ES-I3 (cell line): Measurements from ENCODE around the gene GALE.
"Not testable (repeated sequence)": the region's sequence is repeated elsewhere in the genome, so short reads cannot be mapped to it uniquely, and the experiment has no call there.

Source experiments
- H3K36me3 ChIP-seq: 2 replicates; pipeline ENCODE4 v1.6.1; 2013; ENCODE audit warnings: mild to moderate bottlenecking, low read length, control low read depth, moderate library complexity; ENCODE audit not compliant: insufficient read depth
- H3K4me1 ChIP-seq: 2 replicates; pipeline ENCODE4 v1.6.1; 2013; ENCODE audit warnings: mild to moderate bottlenecking, control low read depth, low read length; ENCODE audit not compliant: insufficient read depth
- H3K9ac ChIP-seq: 2 replicates; pipeline ENCODE4 v1.6.1; 2013; ENCODE audit warnings: low read depth, mild to moderate bottlenecking, low read length, moderate library complexity
- H3K9me3 ChIP-seq: 2 replicates; pipeline ENCODE4 v1.6.1; 2013; ENCODE audit warnings: mild to moderate bottlenecking, low read length, moderate library complexity; ENCODE audit not compliant: control insufficient read depth, insufficient read depth

Gene GALE

DNA sequence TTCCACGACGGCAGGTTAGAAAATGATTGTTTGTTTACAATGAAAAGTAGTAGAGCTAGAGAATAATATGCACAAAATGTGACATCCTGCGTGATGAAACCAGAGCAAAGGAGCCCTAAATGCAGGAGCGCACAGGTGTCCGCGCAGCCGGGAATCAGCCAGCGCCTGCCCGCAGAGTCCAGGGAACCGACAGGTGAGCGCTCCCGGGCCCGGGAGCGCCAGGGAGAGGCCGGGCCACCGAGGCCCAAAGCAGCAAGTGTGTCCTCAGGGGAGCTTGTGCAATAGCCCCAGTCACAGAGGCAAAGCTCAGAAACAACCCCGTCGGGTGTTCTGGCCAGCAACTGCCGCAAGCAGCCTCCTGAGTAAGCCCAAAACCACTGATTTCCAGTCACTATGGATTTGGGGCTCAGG, 789 bp upstream of the GALE start:
- Histone ChIP-seq H3K4me1 (peaks cover 6% of the 10 kb centered on the region; the same call in 1 of the 2 replicates), H3K9ac (peak overlapping the region; percentile 89), H3K36me3 (no peaks in the 10 kb centered on the region; the same call in 1 of the 2 replicates), H3K9me3 (no peaks in the 10 kb centered on the region)

DNA sequence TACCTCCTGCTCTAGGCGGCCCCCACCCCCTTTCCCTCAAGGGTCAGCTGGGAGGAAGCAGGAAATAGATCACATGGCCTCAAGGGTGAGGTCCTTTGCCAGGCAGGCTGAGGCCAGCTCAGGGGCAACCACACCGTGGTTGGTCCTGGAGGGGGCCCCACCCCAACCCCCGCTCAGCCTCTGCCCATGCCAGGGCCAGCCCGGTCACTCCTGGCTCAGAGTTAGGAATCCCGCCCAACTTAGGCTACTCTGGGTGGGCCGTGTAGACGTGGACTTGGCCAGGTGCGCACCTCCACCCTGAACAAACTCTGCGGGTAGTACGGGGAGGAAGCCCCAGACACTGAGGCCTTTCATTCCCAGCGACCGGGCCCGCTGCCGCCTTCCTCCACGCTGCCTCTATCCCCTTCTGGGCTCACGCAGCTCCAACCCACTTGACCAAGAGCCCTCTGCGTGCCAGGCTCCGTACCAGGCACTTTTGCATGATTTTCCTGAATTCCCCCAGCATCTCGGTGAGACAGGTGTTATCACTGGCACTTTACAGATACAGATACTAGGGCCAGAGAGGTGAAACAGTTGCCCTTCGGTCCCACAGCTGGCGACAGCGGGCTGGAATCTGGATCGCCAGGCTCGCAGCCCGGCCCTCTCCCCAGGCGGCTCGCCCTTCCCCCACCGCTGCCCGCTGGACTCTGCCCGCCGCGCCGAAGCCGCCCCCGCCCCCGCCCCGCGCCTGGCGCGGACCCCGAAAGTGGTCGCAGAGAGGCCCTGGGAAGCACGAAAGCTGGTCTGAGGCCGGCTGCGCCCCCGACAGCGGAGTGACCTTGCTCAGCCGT, 769 bp downstream of the GALE start:
- Histone ChIP-seq H3K9ac (peak overlapping the region; percentile 89), H3K36me3 (peaks cover 3% of the 10 kb centered on the region), H3K4me1 (peaks cover 6% of the 10 kb centered on the region; the same call in 1 of the 2 replicates), H3K9me3 (no peaks in the 10 kb centered on the region)

DNA sequence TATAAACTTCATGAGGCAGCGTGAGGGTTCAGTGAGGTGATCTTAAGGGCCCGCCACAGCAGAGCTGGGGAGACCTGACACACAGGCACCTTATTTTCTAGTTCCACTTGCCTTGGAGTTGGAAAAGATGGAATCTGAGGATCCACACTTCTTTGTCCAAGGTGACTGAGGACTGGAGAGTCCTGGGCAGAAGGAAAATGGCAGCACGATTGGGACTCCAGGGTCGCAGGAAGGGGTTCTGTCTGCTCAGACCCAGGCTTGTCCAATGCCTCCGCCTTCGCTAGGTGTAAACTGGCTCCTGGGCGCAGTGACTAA, 1.3 kb downstream of the GALE start:
- no peaks in the 10 kb centered on the region for H3K9me3 ChIP-seq
- peaks cover 3% of the 10 kb centered on the region for H3K36me3 ChIP-seq
- peaks cover 6% of the 10 kb centered on the region; the same call in 1 of the 2 replicates for H3K4me1 ChIP-seq
- peak overlapping the region; percentile 89 for H3K9ac ChIP-seq

DNA sequence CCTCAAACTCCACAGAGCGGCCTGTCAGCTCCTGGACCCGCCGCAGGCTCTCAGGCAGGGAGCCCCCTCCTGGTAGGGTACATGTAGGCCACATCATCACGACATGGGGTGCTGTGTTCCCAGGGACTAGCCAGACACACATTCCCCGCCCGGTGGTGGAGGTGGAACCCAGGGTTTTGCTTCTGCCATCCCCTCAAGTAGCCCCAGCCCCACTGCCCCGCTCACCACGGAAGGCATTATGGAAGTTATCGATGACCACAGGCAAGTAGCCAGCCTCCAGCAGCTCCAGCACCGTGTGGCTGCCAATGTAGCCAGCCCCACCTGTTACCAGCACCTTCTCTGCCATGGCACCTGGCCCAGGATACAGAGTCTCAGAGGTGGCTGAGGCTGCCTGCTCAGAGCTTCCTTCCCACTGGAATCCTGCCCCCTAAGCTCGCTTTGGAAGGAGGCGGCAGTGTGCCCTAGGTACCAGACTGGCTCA, 1.9 kb downstream of the GALE start:
- peaks cover 3% of the 10 kb centered on the region for H3K36me3 ChIP-seq
- peaks cover 6% of the 10 kb centered on the region; the same call in 1 of the 2 replicates for H3K4me1 ChIP-seq
- H3K9ac ChIP-seq = peak overlapping the region; percentile 89; the same call in 1 of the 2 replicates

DNA sequence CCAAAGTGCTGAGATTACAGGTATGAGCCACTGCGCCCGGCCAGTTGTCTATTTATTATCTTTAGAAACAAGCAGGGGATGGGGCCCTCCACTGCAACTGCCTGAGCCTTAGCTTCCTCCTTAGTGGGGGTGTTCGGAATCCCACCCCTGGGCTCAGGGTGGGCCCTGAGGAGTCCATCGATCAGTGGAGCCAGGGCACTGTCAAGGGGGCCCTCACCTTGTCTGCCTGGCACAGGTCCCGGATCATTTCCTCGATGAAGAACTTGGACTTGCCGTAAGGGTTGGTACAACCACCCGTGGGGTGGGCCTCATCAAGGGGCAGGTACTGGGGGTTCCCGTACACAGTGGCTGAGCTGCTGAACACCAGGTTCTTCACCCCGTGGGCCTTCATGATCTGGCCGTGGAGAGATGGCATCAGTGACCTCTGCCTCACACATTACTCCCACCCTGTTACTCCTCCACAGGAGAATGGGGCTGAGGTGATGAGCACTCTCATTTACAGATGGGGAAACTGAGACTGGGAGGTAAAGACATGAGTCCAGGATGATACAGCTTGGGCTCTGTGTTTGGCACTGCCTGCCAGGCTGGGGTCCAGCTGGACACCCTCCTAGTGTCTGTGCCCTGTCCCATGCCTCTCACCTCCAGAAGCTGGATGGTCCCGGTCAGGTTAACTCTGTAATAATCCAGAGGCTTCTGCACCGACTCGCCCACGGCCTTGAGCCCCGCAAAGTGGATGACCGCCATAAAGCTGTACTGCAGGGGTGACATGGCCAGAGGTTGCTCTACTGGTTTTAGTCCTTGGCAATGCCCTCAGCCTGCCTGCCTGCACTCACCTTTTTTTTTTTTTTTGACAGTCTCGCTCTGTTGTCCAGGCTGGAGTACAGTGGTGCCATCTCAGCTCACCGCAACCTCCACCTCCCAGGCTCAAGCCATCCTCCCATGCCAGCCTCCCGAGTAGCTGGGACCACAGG, 2.8 kb downstream of the GALE start:
- Histone ChIP-seq H3K36me3 (peaks cover 3% of the 10 kb centered on the region), H3K4me1 (peaks cover 6% of the 10 kb centered on the region; the same call in 1 of the 2 replicates), H3K9me3 (no peaks in the 10 kb centered on the region), H3K9ac (no peak overlapping the region)

More for the DNA sequence above, 1.9 kb downstream of the GALE start:
- H3K9me3 ChIP-seq = no peaks in the 10 kb centered on the region

DNA sequence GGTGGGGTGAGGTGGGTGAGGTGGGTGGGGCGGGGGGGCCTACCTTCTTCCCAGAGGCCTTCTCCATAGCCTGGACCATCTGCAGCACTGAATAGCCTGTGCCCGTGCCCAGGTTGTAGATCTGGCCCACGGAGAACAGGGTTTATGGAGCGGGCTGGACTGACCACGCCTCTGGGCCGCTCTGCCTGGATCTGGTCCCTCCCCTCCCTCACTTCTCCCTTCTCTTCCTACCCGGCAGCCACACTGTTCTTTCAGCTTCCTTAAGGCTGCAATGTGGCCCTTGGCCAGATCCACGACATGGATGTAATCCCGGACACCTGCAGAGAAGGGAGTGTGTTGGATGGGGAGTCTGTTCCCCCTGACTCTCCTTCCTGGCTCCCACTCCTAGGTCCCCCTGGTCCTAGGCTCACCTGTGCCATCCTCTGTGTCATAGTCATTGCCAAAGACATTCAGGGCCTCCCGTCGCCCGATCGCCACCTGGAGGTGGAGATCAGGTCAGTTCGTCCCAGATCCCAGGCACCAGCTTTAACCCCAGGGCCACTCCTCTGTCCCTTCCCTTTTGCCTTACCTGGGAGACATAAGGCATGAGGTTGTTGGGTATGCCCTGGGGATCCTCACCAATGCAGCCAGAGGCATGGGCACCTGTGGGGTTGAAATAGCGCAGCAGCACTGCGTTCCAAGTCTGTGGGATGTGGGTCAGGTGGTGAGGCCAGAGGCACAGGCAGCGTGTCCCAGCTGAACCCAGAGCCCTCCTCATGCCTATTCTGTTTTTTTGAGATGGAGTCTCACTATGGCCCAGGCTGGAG, 3.9 kb downstream of the GALE start:
- Histone ChIP-seq H3K9ac (no peak overlapping the region), H3K36me3 (peaks cover 3% of the 10 kb centered on the region), H3K4me1 (peaks cover 6% of the 10 kb centered on the region; the same call in 1 of the 2 replicates), H3K9me3 (no peaks in the 10 kb centered on the region)

DNA sequence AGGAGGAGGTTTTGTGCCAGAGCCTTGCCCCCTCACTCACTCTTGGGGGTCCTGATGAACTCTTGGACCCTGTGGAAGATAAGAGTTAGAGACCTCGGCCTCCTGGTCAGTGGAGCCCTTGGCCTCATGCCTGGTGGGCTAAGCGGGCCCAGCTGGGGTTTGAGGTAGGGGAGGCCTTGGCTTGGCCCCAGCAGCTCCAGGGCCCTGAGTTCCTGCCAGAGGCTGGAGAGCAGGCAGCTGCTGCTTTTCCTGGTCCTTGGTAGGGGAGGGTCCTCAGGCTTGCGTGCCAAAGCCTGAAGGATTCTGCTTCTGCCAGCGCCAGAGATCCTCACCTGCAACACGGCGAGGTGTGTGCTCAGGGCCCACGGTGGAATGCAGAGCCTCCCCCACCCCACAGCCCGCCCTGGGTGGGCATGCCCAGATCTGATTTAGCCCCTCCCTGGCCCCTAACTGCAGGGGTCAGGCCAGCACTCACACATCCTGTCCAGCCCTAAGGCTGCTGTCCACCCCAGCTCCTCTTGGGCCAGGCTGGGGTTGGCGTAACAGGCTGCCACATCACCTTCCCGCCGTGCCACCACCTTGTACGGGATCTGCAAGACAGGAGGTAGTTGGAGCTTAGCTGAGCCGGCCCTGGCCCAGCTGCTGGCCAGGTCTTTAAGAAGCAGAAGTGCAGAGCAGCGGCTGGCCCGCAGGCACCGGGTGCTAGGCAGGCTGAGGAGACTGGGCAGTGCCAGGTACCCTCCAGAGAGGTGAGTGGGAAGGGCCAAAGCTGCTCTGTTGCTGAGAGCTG, 4.7 kb downstream of the GALE start:
- H3K9ac ChIP-seq = no peak overlapping the region
- peaks cover 3% of the 10 kb centered on the region for H3K36me3 ChIP-seq
- H3K4me1 ChIP-seq = peaks cover 6% of the 10 kb centered on the region; the same call in 1 of the 2 replicates
- no peaks in the 10 kb centered on the region for H3K9me3 ChIP-seq

DNA sequence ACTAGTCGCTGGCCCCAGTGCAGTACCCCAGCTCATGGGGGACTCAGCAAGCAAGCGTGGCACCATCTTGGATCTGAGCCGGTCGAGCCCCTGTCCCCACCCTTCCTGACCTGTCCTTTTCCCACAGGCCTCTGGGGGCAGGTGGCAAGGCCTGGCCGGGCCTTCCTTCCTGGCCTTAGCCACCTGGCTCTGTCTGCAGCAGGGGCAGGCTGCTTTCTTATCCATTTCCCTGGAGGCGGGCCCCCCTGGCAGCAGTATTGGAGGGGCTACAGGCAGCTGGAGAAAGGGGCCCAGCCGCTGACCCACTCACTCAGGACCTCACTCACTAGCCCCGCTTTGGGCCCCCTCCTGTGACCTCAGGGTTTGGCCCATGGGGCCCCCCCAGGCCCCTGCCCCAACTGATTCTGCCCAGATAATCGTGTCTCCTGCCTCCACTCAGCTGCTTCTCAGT, 5.8 kb downstream of the GALE start:
- peaks cover 12% of the 10 kb centered on the region for H3K4me1 ChIP-seq
- not testable (repeated sequence) for H3K9me3 ChIP-seq, H3K9ac ChIP-seq, H3K36me3 ChIP-seq

DNA sequence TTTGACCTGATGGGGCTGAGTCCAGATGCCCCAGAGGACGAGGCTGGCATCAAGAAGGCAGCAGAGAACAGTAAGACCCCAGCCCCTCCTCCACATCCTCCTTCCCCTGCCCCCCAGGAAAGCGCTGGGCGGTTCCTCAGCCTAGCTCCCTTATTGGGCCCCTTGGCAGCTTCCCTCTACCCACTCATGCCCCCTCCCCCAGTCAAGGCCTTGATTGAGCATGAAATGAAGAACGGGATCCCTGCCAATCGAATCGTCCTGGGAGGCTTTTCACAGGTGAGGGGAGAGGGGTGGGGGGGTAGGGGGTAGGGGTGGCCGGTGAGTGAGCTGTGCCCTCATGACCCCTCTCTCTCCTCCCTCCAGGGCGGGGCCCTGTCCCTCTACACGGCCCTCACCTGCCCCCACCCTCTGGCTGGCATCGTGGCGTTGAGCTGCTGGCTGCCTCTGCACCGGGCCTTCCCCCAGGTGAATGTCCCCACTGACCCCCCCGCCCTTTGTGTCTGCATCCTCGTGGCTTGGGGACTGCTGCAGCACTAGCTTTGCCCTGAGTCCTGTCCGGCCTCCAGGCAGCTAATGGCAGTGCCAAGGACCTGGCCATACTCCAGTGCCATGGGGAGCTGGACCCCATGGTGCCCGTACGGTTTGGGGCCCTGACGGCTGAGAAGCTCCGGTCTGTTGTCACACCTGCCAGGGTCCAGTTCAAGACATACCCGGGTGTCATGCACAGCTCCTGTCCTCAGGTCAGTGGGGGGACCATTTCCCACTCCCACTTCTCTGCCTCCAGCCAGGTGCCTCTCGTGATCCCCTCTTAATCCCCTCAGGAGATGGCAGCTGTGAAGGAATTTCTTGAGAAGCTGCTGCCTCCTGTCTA, 6.5 kb downstream of the GALE start:
- peaks cover 3% of the 10 kb centered on the region for H3K36me3 ChIP-seq
- no peak overlapping the region for H3K9ac ChIP-seq
- peaks cover 12% of the 10 kb centered on the region for H3K4me1 ChIP-seq
- H3K9me3 ChIP-seq = no peaks in the 10 kb centered on the region

DNA sequence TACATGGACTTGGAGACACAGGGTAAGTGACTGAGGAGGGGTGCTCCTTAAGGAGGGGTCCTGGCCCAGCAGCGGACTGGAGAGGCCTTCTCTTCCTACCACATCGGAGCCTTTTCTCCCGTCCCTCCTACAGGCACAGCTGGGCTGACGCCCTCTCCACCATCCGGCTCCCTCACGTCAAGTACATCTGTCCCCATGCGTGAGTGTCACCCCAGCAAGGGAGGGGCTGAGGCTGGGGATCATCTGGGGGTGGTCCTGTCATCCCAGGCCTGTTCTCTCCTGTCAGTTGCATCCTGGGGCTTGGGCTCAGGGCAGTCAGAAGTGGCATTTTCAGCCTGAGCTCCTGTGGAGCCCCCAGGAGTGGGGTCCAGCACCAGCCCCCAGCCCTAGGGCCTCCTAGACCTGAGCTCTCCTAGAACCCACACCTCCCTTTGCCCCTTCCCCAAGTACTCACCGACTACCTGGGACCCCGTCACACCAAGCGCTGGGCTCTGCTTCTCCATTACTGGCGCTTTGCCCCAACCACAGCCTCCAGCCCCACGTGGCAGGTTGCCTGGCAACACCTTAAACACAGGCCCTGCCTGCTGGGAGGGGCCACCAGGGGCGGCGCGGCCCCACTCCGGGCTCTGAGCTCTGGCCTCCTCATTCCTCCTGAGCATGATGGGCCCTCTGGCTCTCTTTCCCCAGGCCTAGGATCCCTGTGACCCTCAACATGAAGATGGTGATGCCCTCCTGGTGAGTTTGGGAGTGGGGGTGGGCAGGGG, 7.4 kb downstream of the GALE start:
- H3K9me3 ChIP-seq = no peaks in the 10 kb centered on the region
- H3K36me3 ChIP-seq = peaks cover 3% of the 10 kb centered on the region
- H3K9ac ChIP-seq = no peak overlapping the region
- peaks cover 9% of the 10 kb centered on the region for H3K4me1 ChIP-seq

DNA sequence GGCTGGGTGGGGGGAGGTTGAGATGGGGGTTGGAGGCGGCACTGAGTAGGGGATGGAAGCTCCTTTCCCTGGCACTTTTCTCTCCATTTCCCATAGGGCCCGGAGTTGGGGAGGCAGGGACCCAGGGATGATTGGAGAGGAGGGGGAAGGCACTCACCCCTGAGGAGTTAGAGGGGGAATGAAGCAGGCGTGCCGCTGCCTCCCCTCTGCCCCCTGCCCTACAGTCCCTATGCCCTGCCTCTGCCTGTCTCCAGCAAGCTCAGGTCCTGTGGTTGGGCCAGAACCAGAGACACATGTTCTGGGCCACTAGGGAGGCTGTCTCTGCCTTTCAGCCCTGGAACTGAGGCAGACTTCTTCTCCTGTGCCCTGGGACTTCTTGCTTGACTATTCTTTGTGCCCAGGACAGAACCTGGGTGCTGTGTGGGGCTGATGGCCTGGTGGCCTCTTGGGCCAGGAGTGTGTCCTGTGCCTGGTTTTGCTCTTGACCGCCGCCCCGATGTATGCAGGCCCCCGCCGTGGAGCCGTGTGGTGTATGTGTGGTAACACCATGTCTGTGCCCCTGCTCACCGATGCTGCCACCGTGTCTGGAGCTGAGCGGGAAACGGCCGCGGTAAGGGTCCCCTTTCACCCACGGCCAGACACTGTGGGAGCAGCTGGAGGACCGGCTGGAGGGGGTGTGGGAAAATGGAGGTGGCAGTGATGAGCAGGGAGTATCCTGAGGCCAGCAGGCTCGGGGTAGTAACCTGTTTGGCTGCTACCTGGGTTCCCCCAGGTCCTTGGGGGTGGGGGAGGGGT, 8.2 kb downstream of the GALE start:
- H3K36me3 ChIP-seq = peaks cover 8% of the 10 kb centered on the region
- no peaks in the 10 kb centered on the region for H3K9me3 ChIP-seq
- peak overlapping the region; percentile 86 for H3K9ac ChIP-seq
- H3K4me1 ChIP-seq = peaks cover 9% of the 10 kb centered on the region
